Neural progenitor cell (in vitro differentiated cells): ENCODE data around the gene KIAA1549.

Source experiments
- CTCF ChIP-seq: fragments of 200-600 bp; sonication (generic); IDR thresholded peaks from 2 replicates; pipeline ENCODE4 v1.5.1; 2017; ENCODE audit warnings: antibody characterized with exemption, mild to moderate bottlenecking
- EZH2phosphoT487 ChIP-seq: fragments of 200-600 bp; sonication (generic); IDR thresholded peaks from 2 replicates; pipeline ENCODE4 v1.6.1; 2017; ENCODE audit warnings: antibody characterized with exemption

- no peak for TF ChIP-seq CTCF
- no peak for TF ChIP-seq EZH2phosphoT487
Measured at GRCh38 chr7:138784692-138785091, 196.5 kb downstream of the KIAA1549 start.
